GM18502 (cell line): ENCODE measurements around the gene CCNB1IP1.
"Not testable (repeated sequence)": the region's sequence is repeated elsewhere in the genome, so short reads cannot be mapped to it uniquely, and the experiment has no call there.

Experiments used
- ATAC-seq: cut with Tn5 transposase; IDR thresholded peaks from one replicate; pipeline ENCODE4 v1.9.1; 2021; ENCODE audit warnings: mild to moderate bottlenecking; ENCODE audit not compliant: unreplicated experiment, poor library complexity

CCNB1IP1 gene, protein sequence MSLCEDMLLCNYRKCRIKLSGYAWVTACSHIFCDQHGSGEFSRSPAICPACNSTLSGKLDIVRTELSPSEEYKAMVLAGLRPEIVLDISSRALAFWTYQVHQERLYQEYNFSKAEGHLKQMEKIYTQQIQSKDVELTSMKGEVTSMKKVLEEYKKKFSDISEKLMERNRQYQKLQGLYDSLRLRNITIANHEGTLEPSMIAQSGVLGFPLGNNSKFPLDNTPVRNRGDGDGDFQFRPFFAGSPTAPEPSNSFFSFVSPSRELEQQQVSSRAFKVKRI

DNA sequence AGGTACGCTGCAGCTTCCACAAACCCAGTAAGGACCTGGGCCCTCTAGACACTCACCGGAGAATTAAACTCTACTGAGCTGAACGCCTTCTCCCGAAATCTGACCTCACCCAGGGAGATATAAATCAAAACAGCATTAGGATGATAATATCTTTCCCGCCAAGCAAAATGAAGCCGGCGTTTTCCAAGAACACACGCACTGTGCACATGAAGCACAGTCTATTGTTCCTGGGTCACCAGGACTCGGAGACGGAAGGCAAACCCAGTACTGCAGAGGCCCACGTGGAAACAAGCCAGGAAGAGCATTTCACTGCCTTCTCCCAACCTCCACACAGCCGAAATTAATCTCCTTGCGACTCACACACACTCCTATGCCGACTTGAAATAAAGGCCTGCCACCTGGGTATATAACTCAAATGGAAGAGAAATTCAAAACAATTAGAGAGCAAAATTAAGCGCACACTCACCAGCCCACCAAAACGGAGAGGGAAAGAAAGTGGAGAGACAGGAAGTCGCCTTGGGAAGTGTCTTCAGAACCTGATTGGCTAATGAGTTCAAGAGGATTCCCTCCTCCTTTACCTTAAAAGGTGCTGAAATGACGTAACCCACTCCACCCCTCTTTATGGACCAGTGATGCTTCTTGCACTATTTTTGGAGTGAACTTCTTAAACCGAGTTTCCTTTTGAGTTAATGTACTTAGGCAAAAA, at the start of gene CCNB1IP1:
Gene CCNB1IP1 (minus strand): TSS at position 492 of the 706 bp plus-strand sequence. CDS start 16,756 bp downstream, outside the sequence.
- ATAC-seq: peak; percentile 99

DNA sequence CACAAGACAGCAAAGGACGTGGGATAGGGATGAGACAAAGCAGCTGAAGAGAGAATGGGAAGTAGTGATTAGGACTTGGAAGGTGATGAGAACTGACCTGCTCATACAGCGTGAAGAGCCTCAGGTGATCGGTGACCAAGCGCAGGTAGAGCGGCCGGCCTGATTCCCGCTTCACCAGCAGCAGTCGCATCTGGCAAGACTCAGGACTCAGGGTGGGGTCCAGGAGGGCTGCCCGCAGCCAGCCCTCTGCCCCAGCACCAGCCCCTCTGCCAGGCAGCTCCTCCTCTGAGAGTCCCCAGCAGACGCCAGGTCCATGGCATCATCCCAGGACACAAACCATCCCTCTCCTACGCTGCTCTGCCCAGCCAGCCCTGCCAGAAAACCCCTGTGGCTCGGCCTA, 49.4 kb upstream of the CCNB1IP1 start:
- no peak for ATAC-seq

DNA sequence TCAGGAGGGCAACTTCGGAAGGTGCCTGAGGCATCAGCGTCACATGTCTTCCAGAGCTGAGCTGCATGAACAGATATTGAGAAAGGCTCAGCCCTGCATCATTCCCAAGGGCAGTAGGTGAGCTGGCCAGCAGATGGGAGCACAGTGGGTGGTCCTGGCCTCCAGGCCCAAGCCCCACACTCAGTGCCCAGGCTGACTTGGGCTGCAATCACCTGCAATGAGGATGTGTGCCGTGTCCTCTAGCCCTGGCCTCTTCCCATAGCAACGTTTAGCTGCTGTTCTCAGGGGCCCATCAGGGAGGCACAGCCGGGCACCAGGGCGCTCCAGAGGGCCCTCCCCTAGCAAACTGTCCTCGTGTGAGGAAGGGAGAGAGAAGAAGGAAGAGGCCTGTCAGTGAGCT, 48.3 kb upstream of the CCNB1IP1 start:
- no peak for ATAC-seq

DNA sequence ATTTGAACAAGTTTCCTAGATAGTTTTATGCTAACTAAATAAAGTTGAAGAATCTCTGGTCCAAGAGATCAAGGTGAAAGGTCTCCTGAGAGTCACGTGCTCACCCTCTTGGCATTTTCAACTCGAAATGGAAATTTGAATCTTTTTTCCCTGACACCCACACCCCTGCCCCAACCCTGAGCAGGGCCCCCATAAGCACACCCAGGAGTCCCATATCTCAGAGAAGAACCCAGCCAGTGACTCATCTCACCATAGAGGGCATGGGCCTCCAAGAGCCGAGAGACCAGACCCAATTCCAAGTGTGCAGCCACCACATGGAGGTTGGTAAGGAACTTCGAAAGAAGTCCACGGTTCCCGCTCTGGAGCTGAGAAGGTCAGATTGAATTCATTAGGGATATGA, 47.6 kb upstream of the CCNB1IP1 start:
- no peak for ATAC-seq

DNA sequence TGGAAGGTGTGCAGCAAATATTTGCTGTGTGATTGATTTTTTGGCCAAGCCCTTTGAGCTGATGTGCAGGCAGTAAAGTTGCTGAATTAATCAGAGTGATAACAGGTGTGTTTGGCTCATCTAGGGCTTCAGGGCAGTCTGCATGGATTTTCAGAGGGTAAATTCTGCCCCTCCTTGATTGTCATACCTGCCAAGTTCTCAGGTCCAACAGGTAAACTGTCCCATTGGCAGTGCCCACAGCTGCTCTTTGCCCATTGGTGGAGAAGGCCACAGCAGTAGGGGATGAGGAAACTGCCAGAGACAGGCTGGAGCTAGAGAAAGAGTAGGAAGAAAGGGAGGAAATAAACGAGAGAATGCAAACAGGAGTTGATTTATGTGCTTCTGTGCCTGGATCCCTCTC, 46.7 kb upstream of the CCNB1IP1 start:
- no peak for ATAC-seq

DNA sequence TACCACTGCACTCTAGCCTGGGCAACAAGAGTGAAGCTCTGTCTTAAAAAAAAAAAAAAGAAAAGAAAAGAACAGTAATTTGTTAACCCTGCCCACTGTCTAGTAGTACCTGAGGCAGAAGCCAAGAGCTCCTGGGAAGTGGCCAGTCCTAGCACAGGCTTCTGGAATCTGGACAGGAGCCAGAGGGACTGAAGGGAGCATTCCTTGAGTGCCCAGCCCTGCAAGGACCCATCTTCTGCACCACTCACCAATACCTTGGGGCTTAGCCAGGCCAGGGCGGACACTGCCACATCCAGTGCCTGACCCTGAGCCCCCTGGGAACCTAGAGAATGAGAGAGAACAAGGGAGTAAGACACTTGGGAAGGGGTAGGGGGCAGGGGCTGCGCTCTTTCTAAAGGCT, 44.1 kb upstream of the CCNB1IP1 start:
- no peak for ATAC-seq

DNA sequence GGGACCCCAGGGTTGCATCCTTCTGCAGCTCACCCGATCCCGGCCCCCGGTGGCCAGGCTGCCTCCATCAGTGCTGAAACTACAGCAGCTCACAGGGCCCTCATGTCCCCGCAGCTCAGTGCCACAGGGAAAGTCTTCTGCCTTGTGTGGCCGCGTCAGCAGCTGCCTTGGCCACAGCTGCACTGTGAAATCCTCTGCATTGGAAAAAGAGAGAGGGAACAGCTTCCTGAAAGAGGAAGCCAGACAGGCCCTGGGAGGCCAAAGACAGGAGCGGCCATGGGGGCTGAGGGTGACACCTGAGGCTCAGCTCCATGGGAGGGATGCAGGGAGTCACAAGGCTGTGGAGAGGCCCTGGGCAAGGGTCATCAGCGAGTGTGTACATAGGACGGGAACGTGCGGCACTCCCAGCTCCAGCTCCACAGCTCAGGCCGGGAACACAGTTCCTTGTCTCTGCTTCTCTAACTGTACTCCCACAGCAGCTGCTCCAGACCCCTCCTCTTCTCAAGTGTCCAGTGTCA, 43.1 kb upstream of the CCNB1IP1 start:
- ATAC-seq: no peak

DNA sequence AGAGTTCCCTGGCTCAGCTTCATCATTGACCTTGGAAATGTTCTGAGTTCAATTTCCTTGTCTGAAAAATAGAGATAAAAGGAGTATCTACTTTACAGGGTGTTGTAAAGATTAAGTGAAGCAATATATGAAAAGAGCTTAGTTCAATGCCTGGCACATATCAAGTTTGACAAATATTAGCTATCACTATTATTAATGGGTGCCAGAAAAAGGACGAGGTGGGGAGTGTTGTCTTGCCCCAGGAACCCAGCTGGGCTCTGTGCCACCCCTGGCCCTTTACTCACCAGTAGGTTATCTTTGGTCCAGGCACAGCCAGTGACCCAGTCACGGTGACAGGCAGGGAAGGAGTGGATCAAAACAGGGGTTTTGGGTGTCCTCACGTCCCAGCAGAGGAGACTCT, 42.4 kb upstream of the CCNB1IP1 start:
- ATAC-seq: no peak

DNA sequence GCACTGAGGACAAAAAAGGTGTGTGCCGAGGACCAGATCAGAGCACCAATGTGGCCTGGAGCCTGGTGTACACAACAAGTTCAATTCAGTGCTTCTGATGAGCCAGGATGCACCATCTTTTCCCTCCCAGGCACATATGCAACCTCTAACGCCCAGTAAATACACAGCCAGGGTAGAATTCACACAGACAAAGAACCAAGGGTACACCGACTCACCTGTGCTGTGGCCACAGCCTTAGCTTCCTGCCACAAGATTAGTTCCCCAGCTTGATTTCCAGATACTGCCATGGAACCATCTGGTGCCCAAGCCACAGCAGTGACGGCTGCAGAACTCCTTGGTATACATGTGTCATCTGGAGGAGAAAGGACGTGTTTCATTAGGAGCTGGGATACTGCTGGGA, 39.7 kb upstream of the CCNB1IP1 start:
- no peak for ATAC-seq

DNA sequence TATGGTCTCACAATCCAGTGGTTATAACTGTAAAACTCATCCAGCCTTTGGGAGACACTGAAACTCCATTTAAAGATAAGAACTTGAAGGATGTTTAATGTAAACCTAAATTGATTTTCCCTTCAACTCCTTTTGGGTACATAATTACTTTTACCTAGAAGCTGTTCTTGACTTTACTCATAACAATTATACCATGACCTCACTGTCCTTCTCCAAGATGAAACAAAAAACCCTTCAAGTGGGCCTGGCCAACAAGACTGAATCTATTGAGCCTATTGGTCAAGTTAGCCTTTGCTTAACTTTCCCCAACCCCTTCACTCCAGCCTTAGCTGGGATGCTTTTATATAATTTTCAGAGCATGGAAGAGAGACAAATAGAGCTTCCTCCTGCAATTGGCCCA, 32.8 kb upstream of the CCNB1IP1 start:
- ATAC-seq: no peak

DNA sequence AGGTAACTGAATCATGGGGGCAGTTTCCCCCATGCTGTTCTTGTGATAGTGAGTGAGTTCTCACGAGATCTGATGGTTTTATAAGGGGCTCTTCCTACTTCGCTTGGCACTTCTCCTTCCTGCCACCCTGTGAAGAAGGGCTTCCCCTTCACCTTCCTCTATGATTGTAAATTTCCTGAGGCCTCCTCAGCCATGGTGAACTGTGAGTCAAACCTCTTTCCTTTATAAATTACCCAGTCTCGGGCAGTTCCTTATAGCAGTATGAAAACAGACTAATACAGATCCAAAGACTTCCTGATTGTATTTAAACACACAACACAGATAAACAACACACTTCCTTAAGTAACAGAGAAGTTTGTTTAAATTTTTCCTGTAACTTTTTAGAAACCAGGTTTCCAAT, 25.4 kb upstream of the CCNB1IP1 start:
- not testable (repeated sequence) for ATAC-seq

DNA sequence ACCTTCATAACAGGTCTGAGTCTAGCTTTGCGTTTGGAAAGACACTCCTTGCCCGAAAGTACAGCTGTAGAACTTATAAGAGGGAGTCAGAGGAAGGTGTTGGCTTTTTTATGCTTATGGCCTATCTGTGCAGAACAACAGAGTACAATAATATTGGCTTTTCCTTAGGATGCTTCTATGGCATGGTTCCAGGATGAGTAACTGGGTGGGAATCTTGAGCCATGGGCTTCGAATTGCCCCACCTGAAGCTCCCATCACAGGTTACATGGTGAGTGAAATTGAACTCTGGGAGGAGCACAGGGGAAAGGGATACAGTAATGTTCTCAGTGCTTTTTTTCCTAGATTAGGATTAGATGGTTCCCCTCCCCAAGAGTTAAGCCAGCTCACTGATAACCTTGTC, 23.3 kb upstream of the CCNB1IP1 start:
- ATAC-seq: no peak

DNA sequence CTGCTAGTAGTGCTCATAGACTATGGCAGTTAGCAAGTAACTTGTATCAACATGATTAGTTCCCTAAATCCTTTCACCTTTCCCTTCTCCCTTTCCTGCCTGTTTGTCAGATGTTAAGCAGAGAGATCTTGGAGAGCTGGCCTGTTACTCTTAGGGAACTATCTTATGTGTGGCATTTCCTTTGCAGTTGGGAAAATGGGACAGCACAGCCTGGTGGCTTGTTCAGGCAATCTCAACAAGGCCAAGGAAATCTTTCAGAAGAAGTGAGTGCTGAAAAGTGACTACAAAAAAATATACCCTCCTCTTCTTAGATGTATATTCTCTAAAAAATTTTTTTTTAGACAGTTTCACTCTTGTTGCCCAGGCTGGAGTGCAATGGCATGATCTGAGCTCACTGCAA, 17.8 kb upstream of the CCNB1IP1 start:
- no peak for ATAC-seq

DNA sequence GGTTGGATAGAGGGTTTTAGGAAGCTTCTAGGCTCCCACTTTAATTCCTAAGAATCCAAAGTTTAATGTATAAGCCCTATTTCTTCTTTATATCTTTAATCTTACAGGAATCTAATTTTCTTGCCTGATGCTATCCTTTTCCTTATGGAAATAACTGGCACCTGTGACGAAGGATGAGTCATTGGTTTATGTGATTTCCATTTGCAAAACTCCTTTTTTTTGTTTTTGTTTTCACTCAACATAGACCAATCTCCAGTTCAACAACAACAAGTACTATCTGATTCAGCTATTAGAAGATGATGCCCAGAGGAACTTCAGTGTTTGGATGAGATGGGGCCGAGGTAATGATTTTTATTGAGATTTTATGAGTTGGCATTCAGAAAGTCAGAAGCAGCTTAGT, 17.2 kb upstream of the CCNB1IP1 start:
- ATAC-seq: no peak

DNA sequence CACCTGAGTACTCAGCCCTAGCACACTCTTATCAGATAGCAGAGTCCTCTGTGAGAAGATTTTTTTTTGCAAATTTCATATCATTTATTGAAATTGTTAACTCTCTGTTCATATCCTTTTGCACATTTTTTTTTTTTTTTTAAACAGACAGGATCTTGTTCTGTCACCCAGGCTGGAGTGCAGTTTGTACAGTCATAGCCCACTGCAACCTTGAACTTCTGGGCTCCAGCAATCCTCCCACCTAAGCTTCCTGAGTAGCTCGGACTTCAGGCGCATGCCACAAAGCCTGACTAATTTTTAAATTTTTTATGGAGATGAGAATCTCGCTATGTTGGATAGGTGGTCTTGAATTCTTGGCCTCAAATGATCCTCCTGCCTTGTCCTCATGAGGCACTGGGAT, 14.7 kb upstream of the CCNB1IP1 start:
- ATAC-seq: no peak

DNA sequence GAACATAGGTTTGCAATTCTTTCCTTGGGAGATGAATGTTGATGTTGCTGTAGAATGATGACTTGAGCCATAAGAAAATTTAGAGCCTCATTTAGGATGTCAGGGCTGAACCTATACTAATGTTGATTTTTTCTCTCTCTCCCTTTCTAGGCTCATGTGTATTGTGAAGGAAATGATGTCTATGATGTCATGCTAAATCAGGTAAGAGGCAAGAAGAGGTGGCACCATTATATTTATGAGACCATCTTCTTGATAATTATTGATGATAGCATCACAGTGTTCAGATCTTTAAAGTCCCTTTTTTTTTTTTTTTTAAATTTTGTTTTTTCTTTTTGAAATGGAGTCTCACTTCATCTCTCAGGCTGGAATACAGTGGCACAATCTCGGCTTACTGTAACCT, 13.6 kb upstream of the CCNB1IP1 start:
- no peak for ATAC-seq

DNA sequence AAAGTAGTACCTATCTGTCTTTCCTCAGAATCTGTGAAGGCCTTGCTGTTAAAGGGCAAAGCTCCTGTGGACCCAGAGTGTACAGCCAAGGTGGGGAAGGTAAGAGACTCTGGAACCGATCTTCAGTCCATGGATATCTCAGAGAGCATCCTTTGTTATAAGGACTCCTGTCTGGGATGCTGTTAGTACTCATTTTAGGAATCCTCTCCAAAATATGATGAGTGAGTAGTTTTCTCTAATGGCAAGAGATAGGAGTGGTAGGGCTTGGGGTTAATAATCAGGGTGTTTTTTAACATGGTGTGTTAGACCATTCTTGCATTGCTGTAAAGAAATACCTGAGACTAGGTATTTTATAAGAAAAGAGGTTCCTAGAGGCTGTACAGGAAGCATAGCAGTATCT, 12.3 kb upstream of the CCNB1IP1 start:
- ATAC-seq: no peak

DNA sequence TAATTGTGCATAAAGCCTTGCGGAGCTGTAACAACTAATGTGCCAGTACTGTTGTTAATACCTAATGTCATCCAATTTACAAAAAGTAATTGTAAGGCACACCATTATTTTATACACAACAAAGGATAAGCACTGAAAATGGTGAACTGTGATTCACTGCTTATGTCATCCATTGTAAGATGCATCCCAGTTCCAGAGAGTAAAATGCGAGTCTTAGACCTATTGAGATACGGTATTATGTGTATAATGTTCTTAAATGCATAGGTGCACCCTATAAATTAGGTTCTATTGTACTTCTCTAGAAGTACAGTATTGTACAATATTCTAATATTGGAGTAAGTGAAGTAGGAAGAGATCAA, 10.8 kb upstream of the CCNB1IP1 start:
- ATAC-seq: no peak

DNA sequence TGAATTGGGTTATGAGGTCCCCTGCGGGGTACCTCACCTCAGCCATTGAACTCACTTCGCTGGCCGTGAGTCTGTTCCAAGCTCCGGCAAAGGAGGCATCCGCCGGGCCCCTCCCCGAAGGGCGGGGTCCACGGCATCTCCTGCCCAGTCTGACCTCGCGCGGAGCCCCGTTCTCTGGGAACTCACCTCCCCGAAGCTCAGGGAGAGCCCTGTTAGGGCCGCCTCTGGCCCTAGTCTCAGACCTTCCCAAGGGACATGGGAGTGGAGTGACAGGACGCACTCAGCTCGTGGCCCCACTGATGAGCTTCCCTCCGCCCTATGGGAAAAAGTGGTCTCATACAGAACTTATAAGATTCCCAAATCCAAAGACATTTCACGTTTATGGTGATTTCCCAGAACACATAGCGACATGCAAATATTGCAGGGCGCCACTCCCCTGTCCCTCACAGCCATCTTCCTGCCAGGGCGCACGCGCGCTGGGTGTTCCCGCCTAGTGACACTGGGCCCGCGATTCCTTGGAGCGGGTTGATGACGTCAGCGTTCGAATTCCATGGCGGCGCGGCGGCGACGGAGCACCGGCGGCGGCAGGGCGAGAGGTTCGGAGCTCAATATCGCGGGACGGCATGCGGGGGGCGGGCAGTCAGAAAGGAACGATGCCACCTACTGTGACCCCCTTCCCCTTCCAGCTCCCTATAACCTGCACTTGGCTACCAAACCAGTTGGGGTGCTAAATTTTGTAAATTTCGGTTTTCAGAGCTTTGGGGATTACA, 10.2 kb upstream of the CCNB1IP1 start, which contains the start of gene PARP2:
Gene PARP2 (plus strand): TSS at position 544 of the 770 bp plus-strand sequence. CDS start 7 bp downstream, at position 551.
- ATAC-seq: peak; percentile 95

DNA sequence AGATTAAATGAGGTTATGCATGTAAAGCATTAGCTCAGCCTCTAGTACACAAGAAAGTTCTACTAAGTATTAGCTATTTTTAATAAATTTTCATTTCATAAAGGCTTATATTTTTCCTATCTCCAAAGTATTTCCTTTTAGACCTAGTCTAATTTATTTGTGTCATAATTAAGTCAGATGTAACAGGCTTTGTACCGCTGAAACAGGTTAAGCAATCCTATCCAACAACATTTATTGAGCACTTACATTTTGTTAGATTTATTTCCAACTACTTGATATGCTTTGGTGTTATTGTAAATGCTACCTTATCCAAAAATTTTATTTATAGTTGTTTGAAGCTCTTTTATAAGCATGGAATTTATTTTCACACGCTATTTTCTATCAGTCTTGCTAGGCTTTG, 8.6 kb upstream of the CCNB1IP1 start:
- no peak for ATAC-seq

DNA sequence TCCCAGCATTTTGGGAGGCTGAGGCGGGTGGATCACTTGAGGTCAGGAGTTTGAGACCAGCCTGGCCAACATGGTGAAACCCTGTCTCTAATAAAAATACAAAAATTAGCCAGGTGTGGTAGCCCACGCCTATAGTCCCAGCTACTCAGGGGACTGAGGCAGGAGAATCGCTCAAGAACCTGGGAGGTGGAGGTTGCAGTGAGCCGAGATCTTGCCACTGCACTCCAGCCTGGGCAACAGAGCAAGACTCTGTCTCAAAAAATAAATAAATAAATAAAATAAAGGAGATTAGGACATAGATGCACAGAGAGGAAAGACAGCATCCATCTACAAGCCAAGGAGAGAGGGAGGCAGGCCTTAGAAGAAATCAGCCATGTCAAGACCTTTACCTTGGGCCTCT, 8.0 kb upstream of the CCNB1IP1 start:
- not testable (repeated sequence) for ATAC-seq
